GM23338 (cell line): ENCODE data around the gene REEP5. TPM values are rescaled to one million over a fixed set of nuclear protein-coding genes. Genes with fewer than 3 reads are reported as not detected.

Experiments used
- ATAC-seq: fragments of 200-7000 bp; cut with Tn5 transposase; 3 replicates; pipeline ENCODE4 v1.9.1; 2020
- DNase-seq: peaks from one replicate; pipeline ENCODE4 v3.0.0-alpha.2; 2015; ENCODE audit warnings: low spot score
- H2AFZ ChIP-seq: fragments of 200-600 bp; sonication (generic); 2 replicates; pipeline ENCODE4 v1.8.0; 2016; ENCODE audit warnings: antibody characterized with exemption, mild to moderate bottlenecking, moderate library complexity
- H3F3A ChIP-seq: fragments of 200-600 bp; sonication (generic); replicated peaks from 2 replicates; pipeline ENCODE4 v1.8.0; 2017; ENCODE audit warnings: antibody characterized with exemption, mixed run types, low read depth
- H3K27ac ChIP-seq: fragments of 200-600 bp; sonication (generic); 2 replicates; pipeline ENCODE4 v1.6.1; 2016; ENCODE audit warnings: low read depth
- H3K27me3 ChIP-seq: fragments of 200-600 bp; sonication (generic); 2 replicates; pipeline ENCODE4 v1.8.0; 2016; ENCODE audit warnings: mild to moderate bottlenecking, mixed run types, moderate library complexity; ENCODE audit not compliant: insufficient read depth
- H3K36me3 ChIP-seq: fragments of 200-600 bp; sonication (generic); 2 replicates; pipeline ENCODE4 v1.8.0; 2016; ENCODE audit warnings: mild to moderate bottlenecking; ENCODE audit not compliant: insufficient read depth
- H3K4me1 ChIP-seq: fragments of 200-600 bp; sonication (generic); 2 replicates; pipeline ENCODE4 v1.8.0; 2016; ENCODE audit warnings: mild to moderate bottlenecking, moderate library complexity; ENCODE audit not compliant: insufficient read depth
- H3K4me2 ChIP-seq: fragments of 200-600 bp; sonication (generic); 2 replicates; pipeline ENCODE4 v1.7.1; 2017; ENCODE audit warnings: mixed run types
- H3K4me3 ChIP-seq: fragments of 200-600 bp; sonication (generic); 2 replicates; pipeline ENCODE4 v1.6.1; 2016; ENCODE audit warnings: mixed run types
- H3K79me2 ChIP-seq: fragments of 200-600 bp; sonication (generic); replicated peaks from 2 replicates; pipeline ENCODE4 v1.8.0; 2017; ENCODE audit warnings: mild to moderate bottlenecking; ENCODE audit not compliant: insufficient read depth
- H3K9me2 ChIP-seq: fragments of 200-600 bp; sonication (generic); 2 replicates; pipeline ENCODE4 v1.8.0; 2017; ENCODE audit not compliant: insufficient read depth
- H4K20me1 ChIP-seq: fragments of 200-600 bp; sonication (generic); replicated peaks from 2 replicates; pipeline ENCODE4 v1.8.0; 2017; ENCODE audit warnings: mild to moderate bottlenecking; ENCODE audit not compliant: insufficient read depth
- H3K27ac Mint-ChIP-seq: 2 replicates; pipeline ENCODE4 v1.8.0; 2020; ENCODE audit warnings: inconsistent platforms, mild to moderate bottlenecking, moderate library complexity, mixed read lengths
- H3K27me3 Mint-ChIP-seq: 3 replicates; pipeline ENCODE4 v1.8.0; 2022; ENCODE audit warnings: low read depth, mild to moderate bottlenecking, moderate library complexity, mixed read lengths, inconsistent platforms; ENCODE audit not compliant: insufficient read depth, poor library complexity
- H3K36me3 Mint-ChIP-seq: 3 replicates; pipeline ENCODE4 v1.8.0; 2021; ENCODE audit warnings: low read depth, mild to moderate bottlenecking, inconsistent platforms, moderate library complexity, mixed read lengths
- H3K4me1 Mint-ChIP-seq: 3 replicates; pipeline ENCODE4 v1.8.0; 2020; ENCODE audit warnings: mild to moderate bottlenecking, inconsistent platforms, mixed read lengths
- H3K4me3 Mint-ChIP-seq: 3 replicates; pipeline ENCODE4 v1.8.0; 2021; ENCODE audit warnings: moderate library complexity, mild to moderate bottlenecking, inconsistent platforms, mixed read lengths
- H3K9me3 Mint-ChIP-seq: 3 replicates; pipeline ENCODE4 v1.8.0; 2020; ENCODE audit warnings: moderate library complexity, mild to moderate bottlenecking, inconsistent platforms, mixed read lengths
- CREB1 ChIP-seq: fragments of 250-450 bp; sonication (Bioruptor Pico); IDR thresholded peaks from 2 replicates; pipeline ENCODE4 v1.5.0; 2020; ENCODE audit warnings: low read depth, mild to moderate bottlenecking, moderate library complexity
- EZH2 ChIP-seq: fragments of 200-600 bp; sonication (generic); IDR thresholded peaks from one replicate; pipeline ENCODE4 v1.8.0; 2017; ENCODE audit warnings: antibody characterized with exemption, mild to moderate bottlenecking, low read depth; ENCODE audit not compliant: unreplicated experiment
- JUNB ChIP-seq: IDR thresholded peaks from one replicate; pipeline ENCODE4 v1.6.1; 2016; ENCODE audit warnings: antibody characterized with exemption; ENCODE audit not compliant: unreplicated experiment
- NANOG ChIP-seq: IDR thresholded peaks from 2 replicates; pipeline ENCODE4 v1.6.1; 2016; ENCODE audit warnings: antibody characterized with exemption, borderline replicate concordance
- POLR2AphosphoS5 ChIP-seq: IDR thresholded peaks from 2 replicates; pipeline ENCODE4 v1.6.1; 2016; ENCODE audit warnings: antibody characterized with exemption, low read depth
- STAT1 ChIP-seq: IDR thresholded peaks from one replicate; pipeline ENCODE4 v1.6.1; 2016; ENCODE audit warnings: antibody characterized with exemption; ENCODE audit not compliant: unreplicated experiment
- polyA plus RNA-seq: library from polyadenylated mRNA; unstranded; fragments of >200 nt; fragmentation: Nextera tagmentation; extraction: Ambion mirVana; gene quantifications from 2 replicates; pipeline ENCODE4 v1.2.1, GENCODE V29; 2016
- total RNA-seq: library from RNA; depleted of rRNA; stranded (reverse); fragments of >200 nt; shearing (Covaris generic); gene quantifications from 2 replicates; pipeline ENCODE4 v1.2.3, GENCODE V29; 2014
- TF ChIP-seq, protein P1 (sequence below): fragments of 250-450 bp; sonication (Bioruptor Pico); IDR thresholded peaks from 2 replicates; pipeline ENCODE4 v1.5.0; 2020; ENCODE audit warnings: mild to moderate bottlenecking, moderate library complexity
- TF ChIP-seq, protein P2 (sequence below): IDR thresholded peaks from one replicate; pipeline ENCODE4 v1.6.1; 2018; ENCODE audit warnings: antibody characterized with exemption; ENCODE audit not compliant: unreplicated experiment

Gene REEP5
- total and polyA plus RNA-seq, 2 experiments from 2014 or later = 32.5 to 111 TPM

DNA sequence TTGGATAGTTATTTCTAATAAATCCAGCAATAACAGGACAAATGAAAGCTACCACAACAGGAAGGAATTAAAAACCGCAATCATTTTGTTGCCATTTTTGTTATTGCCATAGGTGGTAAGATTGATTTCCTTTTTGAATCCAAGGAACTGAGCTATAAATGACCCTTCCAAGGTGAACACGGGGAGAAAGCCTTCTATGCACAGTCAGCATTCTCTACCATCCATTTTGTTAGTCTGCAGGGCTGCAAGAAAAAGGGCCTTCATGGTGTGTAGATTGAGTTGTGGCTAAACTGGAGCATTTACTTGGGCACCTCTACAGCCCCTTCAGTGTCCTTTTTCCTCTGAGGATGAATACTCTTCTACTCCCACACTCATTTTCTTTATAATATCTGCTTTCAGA is 18.6 kb upstream of the REEP5 start:
- Histone ChIP-seq H3K9me2 (no peaks in the 10 kb centered on the region), H3F3A (no peaks in the 10 kb centered on the region), H3K27me3 (no peaks in the 10 kb centered on the region), H3K4me2 (no peak overlapping the region), H2AFZ (no peak overlapping the region), H3K27ac (no peak overlapping the region), H3K4me3 (no peak overlapping the region), H3K79me2 (no peaks in the 10 kb centered on the region), H3K36me3 (no peaks in the 10 kb centered on the region), H4K20me1 (no peaks in the 10 kb centered on the region), H3K4me1 (no peaks in the 10 kb centered on the region)
- ATAC-seq (no peak), DNase-seq (no peak)
- Mint-ChIP-seq H3K4me3 (no peak overlapping the region), H3K9me3 (no peaks in the 10 kb centered on the region), H3K27me3 (peaks cover 2% of the 10 kb centered on the region), H3K27ac (no peak overlapping the region), H3K36me3 (no peaks in the 10 kb centered on the region), H3K4me1 (no peaks in the 10 kb centered on the region)
- TF ChIP-seq CREB1 (CRISPR knock-in tag) (no peak), POLR2AphosphoS5 (no peak), STAT1 (no peak), NANOG (no peak), JUNB (no peak), EZH2 (no peak)
- TF ChIP-seq, protein P1, sequence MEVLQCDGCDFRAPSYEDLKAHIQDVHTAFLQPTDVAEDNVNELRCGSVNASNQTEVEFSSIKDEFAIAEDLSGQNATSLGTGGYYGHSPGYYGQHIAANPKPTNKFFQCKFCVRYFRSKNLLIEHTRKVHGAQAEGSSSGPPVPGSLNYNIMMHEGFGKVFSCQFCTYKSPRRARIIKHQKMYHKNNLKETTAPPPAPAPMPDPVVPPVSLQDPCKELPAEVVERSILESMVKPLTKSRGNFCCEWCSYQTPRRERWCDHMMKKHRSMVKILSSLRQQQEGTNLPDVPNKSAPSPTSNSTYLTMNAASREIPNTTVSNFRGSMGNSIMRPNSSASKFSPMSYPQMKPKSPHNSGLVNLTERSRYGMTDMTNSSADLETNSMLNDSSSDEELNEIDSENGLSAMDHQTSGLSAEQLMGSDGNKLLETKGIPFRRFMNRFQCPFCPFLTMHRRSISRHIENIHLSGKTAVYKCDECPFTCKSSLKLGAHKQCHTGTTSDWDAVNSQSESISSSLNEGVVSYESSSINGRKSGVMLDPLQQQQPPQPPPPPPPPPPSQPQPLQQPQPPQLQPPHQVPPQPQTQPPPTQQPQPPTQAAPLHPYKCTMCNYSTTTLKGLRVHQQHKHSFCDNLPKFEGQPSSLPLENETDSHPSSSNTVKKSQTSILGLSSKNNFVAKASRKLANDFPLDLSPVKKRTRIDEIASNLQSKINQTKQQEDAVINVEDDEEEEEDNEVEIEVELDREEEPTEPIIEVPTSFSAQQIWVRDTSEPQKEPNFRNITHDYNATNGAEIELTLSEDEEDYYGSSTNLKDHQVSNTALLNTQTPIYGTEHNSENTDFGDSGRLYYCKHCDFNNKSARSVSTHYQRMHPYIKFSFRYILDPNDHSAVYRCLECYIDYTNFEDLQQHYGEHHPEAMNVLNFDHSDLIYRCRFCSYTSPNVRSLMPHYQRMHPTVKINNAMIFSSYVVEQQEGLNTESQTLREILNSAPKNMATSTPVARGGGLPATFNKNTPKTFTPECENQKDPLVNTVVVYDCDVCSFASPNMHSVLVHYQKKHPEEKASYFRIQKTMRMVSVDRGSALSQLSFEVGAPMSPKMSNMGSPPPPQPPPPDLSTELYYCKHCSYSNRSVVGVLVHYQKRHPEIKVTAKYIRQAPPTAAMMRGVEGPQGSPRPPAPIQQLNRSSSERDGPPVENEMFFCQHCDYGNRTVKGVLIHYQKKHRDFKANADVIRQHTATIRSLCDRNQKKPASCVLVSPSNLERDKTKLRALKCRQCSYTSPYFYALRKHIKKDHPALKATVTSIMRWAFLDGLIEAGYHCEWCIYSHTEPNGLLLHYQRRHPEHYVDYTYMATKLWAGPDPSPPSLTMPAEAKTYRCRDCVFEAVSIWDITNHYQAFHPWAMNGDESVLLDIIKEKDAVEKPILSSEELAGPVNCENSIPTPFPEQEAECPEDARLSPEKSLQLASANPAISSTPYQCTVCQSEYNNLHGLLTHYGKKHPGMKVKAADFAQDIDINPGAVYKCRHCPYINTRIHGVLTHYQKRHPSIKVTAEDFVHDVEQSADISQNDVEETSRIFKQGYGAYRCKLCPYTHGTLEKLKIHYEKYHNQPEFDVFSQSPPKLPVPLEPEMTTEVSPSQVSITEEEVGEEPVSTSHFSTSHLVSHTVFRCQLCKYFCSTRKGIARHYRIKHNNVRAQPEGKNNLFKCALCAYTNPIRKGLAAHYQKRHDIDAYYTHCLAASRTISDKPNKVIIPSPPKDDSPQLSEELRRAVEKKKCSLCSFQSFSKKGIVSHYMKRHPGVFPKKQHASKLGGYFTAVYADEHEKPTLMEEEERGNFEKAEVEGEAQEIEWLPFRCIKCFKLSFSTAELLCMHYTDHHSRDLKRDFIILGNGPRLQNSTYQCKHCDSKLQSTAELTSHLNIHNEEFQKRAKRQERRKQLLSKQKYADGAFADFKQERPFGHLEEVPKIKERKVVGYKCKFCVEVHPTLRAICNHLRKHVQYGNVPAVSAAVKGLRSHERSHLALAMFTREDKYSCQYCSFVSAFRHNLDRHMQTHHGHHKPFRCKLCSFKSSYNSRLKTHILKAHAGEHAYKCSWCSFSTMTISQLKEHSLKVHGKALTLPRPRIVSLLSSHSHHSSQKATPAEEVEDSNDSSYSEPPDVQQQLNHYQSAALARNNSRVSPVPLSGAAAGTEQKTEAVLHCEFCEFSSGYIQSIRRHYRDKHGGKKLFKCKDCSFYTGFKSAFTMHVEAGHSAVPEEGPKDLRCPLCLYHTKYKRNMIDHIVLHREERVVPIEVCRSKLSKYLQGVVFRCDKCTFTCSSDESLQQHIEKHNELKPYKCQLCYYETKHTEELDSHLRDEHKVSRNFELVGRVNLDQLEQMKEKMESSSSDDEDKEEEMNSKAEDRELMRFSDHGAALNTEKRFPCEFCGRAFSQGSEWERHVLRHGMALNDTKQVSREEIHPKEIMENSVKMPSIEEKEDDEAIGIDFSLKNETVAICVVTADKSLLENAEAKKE = no peak
- TF ChIP-seq, protein P2, sequence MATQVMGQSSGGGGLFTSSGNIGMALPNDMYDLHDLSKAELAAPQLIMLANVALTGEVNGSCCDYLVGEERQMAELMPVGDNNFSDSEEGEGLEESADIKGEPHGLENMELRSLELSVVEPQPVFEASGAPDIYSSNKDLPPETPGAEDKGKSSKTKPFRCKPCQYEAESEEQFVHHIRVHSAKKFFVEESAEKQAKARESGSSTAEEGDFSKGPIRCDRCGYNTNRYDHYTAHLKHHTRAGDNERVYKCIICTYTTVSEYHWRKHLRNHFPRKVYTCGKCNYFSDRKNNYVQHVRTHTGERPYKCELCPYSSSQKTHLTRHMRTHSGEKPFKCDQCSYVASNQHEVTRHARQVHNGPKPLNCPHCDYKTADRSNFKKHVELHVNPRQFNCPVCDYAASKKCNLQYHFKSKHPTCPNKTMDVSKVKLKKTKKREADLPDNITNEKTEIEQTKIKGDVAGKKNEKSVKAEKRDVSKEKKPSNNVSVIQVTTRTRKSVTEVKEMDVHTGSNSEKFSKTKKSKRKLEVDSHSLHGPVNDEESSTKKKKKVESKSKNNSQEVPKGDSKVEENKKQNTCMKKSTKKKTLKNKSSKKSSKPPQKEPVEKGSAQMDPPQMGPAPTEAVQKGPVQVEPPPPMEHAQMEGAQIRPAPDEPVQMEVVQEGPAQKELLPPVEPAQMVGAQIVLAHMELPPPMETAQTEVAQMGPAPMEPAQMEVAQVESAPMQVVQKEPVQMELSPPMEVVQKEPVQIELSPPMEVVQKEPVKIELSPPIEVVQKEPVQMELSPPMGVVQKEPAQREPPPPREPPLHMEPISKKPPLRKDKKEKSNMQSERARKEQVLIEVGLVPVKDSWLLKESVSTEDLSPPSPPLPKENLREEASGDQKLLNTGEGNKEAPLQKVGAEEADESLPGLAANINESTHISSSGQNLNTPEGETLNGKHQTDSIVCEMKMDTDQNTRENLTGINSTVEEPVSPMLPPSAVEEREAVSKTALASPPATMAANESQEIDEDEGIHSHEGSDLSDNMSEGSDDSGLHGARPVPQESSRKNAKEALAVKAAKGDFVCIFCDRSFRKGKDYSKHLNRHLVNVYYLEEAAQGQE = no peak
